ENCODE measurements around the gene ARHGAP42.

GRCh38 chr11:100791860-100792259 lies 104.8 kb downstream of the ARHGAP42 start:
- no peak for TF ChIP-seq CTCF (IDR thresholded peaks at IDR 0.05)
- no peak for TF ChIP-seq POLR2A (IDR thresholded peaks at IDR 0.05)
